Aorta (tissue), 5 donors: ENCODE measurements around the gene DYNLT2. TPM values are rescaled to one million over a fixed set of nuclear protein-coding genes. Genes with fewer than 3 reads are reported as not detected.

Experiments
- ATAC-seq: fragments of 200-7000 bp; cut with Tn5 transposase; one replicate; pipeline ENCODE4 v1.9.1; 2022; ENCODE audit warnings: moderate library complexity; ENCODE audit not compliant: low FRiP score
- DNase-seq, 2 donors: peaks; one replicate each; pipeline ENCODE4 v3.0.0-alpha.2; 2020
- H3K27ac ChIP-seq, 2 donors: one replicate each; pipeline ENCODE4 v1.5.1; 2013; ENCODE audit warnings: low read length in 2 of 2, mild to moderate bottlenecking in 2 of 2, moderate library complexity in 2 of 2, control low read depth in 1 of 2, inconsistent platforms in 1 of 2, low read depth in 1 of 2
- H3K27me3 ChIP-seq, 2 donors: one replicate each; pipeline ENCODE4 v1.6.1; 2013; ENCODE audit warnings: control low read depth in 1 of 2, low read length in 1 of 2, mild to moderate bottlenecking in 1 of 2, moderate library complexity in 1 of 2; ENCODE audit not compliant: insufficient read depth in 2 of 2, control insufficient read depth in 1 of 2
- H3K36me3 ChIP-seq, 2 donors: one replicate each; pipeline ENCODE4 v1.6.1; 2013; ENCODE audit warnings: control low read depth in 1 of 2, low read length in 1 of 2, mild to moderate bottlenecking in 1 of 2; ENCODE audit not compliant: insufficient read depth in 2 of 2, control insufficient read depth in 1 of 2
- H3K4me1 ChIP-seq, 2 donors: one replicate each; pipeline ENCODE4 v1.6.1; 2013; ENCODE audit warnings: low read length in 2 of 2, control low read depth in 1 of 2, mild to moderate bottlenecking in 1 of 2, moderate library complexity in 1 of 2; ENCODE audit not compliant: insufficient read depth in 2 of 2, control insufficient read depth in 1 of 2
- H3K4me3 ChIP-seq, 2 donors: one replicate each; pipeline ENCODE4 v1.5.1; 2013; ENCODE audit warnings: low read length in 2 of 2, control low read depth in 1 of 2, mild to moderate bottlenecking in 1 of 2
- H3K9me3 ChIP-seq: one replicate; pipeline ENCODE4 v1.6.1; 2013; ENCODE audit warnings: mild to moderate bottlenecking, low read length; ENCODE audit not compliant: control insufficient read depth
- WGBS, 2 donors: extraction: QIAGEN DNeasy Blood & Tissue Kit; methylation state at CpG; one replicate each; pipeline ENCODE4 v1.1.7; 2013; 5-methylcytosine and 5-hydroxymethylcytosine counted together
- intact Hi-C, 2 donors: fragments of 100-400 bp; cut with DNase I; formaldehyde crosslinking; loops; one replicate each; pipeline versions ENCODE4 v1.14.2 to v1.15.0; 2022
- polyA plus RNA-seq, 2 donors: library from polyadenylated mRNA; stranded (reverse); fragments of 200-250 nt; gene quantifications; one replicate each; pipeline ENCODE4 v1.2.3, GENCODE V29; 2013
- total RNA-seq, 2 donors: library from RNA; stranded (reverse); fragmentation: NEBNext Ultra II Directional; extraction: Animal tissue kit (Norgen Biotek cat#: 25700); gene quantifications; one replicate each; pipeline ENCODE4 v1.2.1, GENCODE V29; 2021
- donor health status: healthy with polysubstance abuse.
- donor health status: Bipolar disorder and iron deficiency.
- donor health status: DM: no; HTN: no; CAD: no.
- donor health status: DM: no; HTN: no; CAD: no.
- donor health status: DM: yes; HTN: yes; CAD: no.

DYNLT2 gene
- total and polyA plus RNA-seq, 4 donors: 1.2 to 2.8 (median 1.7) TPM

DNA sequence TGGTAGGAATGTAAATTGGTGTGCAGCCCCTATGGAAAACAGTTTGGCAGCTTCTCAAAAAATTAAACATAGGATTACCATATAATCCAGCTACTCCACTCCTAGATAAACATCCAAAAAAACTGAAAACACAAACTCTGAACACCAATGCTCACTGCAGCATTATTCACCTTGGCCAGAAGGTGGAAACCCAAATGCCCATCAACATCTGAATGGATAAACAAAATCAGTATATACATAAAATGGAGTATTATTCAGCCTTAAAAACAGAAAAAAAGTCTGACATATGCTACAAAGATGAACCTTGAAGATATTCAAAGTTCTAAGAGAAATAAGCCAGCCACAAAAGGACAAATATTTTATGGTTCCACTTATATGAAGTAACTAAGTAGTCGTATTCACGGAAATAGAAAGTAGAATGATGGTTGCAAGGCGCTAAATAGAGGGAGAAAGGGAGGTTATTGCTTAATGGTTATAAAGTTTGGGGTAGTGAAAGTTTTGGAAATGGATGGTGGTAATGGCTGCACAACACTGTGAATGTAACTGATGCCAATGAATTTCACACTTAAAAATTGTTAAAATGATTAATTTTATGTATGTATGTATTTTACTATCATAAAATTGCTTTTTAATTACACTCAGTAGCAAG lies 31.0 kb downstream of the DYNLT2 start:
- ATAC-seq (no peak), DNase-seq (no peak)
- Histone ChIP-seq H3K4me3 (no peak overlapping the region), H3K9me3 (no peaks in the 10 kb centered on the region), H3K36me3 (no peaks in the 10 kb centered on the region), H3K27ac (no peak overlapping the region), H3K27me3 (no peaks in the 10 kb centered on the region), H3K4me1 (no peaks in the 10 kb centered on the region)
- intact Hi-C loops: no loop called here
- 95 to 98% methylated on average over 3 of the region's 3 CpGs for WGBS, 2 donors

DNA sequence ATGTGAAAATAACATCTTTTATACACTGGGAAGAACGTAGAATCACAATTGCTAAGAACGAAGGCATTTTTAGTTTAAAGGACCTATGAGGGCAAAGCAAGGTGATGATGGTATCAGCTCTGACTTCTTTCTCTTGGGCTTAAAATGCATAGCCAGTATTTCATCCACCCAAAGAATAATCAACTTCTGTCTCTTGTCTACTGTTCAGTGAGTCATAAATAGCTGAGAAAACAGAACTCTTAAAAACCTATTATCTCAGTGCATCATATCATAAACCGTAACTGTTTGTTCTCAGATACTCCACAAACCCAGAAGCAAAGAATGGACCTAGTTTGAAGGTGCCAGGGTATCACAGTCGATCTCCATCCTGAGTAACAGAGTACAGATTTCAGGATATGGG lies 32.3 kb downstream of the DYNLT2 start:
- Histone ChIP-seq H3K9me3 (no peaks in the 10 kb centered on the region), H3K27me3 (no peaks in the 10 kb centered on the region), H3K4me1 (no peaks in the 10 kb centered on the region), H3K27ac (no peak overlapping the region), H3K36me3 (no peaks in the 10 kb centered on the region), H3K4me3 (no peak overlapping the region)
- WGBS, 2 donors: 91 to 92% methylated on average over 4 of the region's 4 CpGs
- intact Hi-C loops: no loop called here
- DNase-seq (no peak), ATAC-seq (no peak)

DNA sequence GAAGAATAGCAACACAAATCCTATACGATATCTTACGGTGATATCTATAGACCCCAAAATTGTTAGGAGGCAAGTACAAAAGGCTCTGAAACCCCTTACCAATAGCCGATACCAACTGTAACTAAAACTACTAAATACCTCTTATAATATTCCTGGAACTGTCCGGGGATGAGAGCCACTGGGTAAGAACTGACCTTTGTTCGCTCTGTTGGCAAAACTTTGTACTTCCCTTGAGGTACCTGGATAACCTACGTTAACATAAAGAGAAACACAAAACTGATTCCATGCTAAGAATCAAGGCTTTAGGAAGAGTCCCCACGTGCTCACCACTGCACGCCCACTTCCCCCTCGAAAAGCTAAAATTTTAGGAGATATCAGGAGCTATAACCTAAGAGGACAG lies 36.8 kb downstream of the DYNLT2 start:
- Histone ChIP-seq H3K36me3 (peaks cover 0 to 2% of the 10 kb centered on the region in 2 donors), H3K4me3 (no peak overlapping the region), H3K9me3 (no peaks in the 10 kb centered on the region), H3K4me1 (no peaks in the 10 kb centered on the region), H3K27me3 (no peaks in the 10 kb centered on the region), H3K27ac (no peak overlapping the region)
- ATAC-seq (no peak), DNase-seq (no peak)
- WGBS, 2 donors: 92 to 93% methylated on average over 9 of the region's 9 CpGs
- intact Hi-C loops: no loop called here

DNA sequence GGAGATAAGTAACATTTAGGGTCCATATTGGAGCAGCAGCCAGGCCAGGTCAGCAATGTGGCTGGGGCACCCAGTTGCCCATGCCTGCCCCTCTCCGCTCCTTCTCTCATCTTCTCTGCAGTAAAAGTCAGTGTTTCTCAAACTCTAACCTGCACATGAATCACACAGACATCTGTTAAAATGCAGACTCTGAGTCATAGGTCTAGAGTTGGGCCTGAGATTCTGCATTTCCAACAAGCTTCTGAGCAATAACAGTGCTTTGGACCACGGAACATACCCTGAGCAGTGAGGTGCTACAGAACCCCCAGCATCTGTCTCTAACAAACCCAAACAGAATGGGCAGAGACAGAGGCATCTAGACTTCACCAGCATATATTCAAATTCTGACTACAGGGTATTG lies 37.2 kb downstream of the DYNLT2 start:
- intact Hi-C loops: no loop called here
- no peak for DNase-seq
- Histone ChIP-seq H3K36me3 (peaks cover 0 to 2% of the 10 kb centered on the region in 2 donors), H3K27ac (no peak overlapping the region), H3K9me3 (no peaks in the 10 kb centered on the region), H3K27me3 (no peaks in the 10 kb centered on the region), H3K4me1 (no peaks in the 10 kb centered on the region), H3K4me3 (no peak overlapping the region)
- 92 to 94% methylated on average over 2 of the region's 2 CpGs for WGBS, 2 donors
- no peak for ATAC-seq

DNA sequence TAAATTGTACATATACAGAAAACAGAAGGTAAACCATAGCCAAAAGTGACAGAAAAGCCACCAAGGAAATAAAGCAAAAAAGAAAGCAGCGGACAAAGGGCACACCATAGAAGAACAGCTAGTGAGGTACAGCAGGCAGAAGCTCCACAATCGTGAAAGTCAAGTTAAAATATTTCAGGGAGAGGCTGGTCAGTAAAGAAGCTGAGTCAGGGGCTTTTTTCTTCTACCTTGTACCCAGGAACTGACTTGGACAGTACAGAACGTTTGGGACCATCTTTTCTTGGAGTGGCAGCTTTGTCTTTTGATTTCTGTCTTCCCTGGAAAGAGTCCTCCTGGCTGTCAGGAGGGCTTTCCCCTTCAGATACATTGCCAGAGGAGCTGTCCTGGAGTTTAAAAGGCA lies 41.4 kb downstream of the DYNLT2 start:
- H3K9me3 ChIP-seq: no peaks in the 10 kb centered on the region
- no peak for DNase-seq
- H3K27me3 ChIP-seq: no peaks in the 10 kb centered on the region
- peaks cover 0 to 2% of the 10 kb centered on the region in 2 donors for H3K36me3 ChIP-seq
- H3K4me1 ChIP-seq: no peaks in the 10 kb centered on the region
- no peak for ATAC-seq
- 69 to 76% methylated on average over 3 of the region's 3 CpGs for WGBS, 2 donors
- intact Hi-C loops: no loop called here
- no peak overlapping the region for H3K27ac ChIP-seq
- no peak overlapping the region for H3K4me3 ChIP-seq

DNA sequence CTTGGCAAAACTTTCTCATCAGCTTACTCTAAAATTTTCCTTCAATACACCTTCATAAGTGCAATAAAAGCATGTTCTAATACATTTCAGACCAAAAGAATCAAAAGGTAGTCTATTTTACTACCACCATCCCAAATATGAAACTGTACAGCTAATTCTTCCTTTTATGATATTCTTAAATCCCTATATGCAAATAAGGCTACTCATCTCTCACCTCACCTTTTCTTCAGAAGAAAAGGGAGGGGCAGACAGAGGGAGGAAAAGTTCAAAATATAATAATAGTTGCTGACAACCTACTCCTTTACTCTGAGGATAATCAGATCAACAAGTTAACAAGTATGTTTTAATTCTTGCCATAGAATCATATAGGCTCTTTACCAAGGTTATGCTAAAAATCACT lies 42.1 kb downstream of the DYNLT2 start:
- intact Hi-C loops: loop anchor here in 1 of 2 donors (10.0 kb wide), 1 partner anchor 46 kb away; the partner anchor contains the start of genes DYNLT2 and ERMARD
- no peak for ATAC-seq
- peaks cover 0 to 2% of the 10 kb centered on the region in 2 donors for H3K36me3 ChIP-seq

DNA sequence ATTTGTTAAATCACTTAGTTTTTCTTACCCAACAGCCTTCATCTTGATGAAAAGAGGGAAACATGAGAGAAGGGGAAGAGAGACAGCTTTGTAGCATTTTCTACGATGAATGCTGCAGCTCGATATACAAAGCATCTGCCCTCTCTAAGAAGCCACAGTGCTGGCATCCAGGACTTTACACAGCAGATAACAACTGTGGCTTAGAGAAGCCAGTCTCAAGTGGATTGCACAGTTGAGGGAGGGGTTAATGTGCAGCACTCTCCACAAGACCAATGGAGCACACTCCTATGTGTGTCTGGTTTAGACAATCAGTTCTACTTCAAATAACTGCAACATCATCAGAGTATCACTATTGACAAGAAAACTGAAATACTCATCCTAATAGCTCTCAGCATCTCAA lies 43.6 kb downstream of the DYNLT2 start:
- no peaks in the 10 kb centered on the region for H3K9me3 ChIP-seq
- ATAC-seq (no peak), DNase-seq (no peak)
- intact Hi-C loops: loop anchor here in 1 of 2 donors (10.0 kb wide), 1 partner anchor 47 kb away; the partner anchor contains the start of genes DYNLT2 and ERMARD
- 90 to 93% methylated on average over 2 of the region's 2 CpGs for WGBS, 2 donors
- H3K27me3 ChIP-seq: no peaks in the 10 kb centered on the region
- no peak overlapping the region for H3K4me3 ChIP-seq
- no peaks in the 10 kb centered on the region for H3K4me1 ChIP-seq
- H3K36me3 ChIP-seq: peaks cover 0 to 2% of the 10 kb centered on the region in 2 donors
- H3K27ac ChIP-seq: no peak overlapping the region

More for the DNA sequence above, 42.1 kb downstream of the DYNLT2 start:
- Histone ChIP-seq H3K4me1 (no peaks in the 10 kb centered on the region), H3K27ac (no peak overlapping the region), H3K9me3 (no peaks in the 10 kb centered on the region), H3K27me3 (no peaks in the 10 kb centered on the region), H3K4me3 (no peak overlapping the region)
- DNase-seq: no peak

DNA sequence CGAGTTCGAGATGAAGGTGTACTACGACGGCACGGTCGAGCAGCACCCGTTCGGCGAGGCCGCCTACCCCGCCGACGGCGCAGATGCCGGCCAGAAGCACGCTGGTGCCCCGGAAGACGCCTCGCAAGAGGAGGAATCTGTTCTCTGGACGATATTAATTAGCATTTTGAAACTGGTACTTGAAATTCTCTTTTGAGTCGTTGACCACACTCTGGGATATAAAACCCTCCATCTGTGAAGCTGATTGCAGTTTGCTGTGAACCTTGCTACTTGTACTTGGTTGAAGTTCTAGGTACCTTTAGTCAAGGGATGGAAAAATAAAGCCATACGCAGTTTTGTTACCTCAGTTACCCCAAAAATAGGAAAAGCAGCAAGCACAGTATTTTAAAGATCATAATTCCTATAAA lies 48.5 kb downstream of the DYNLT2 start:
- ATAC-seq: no peak
- Histone ChIP-seq H3K27ac (peak overlapping the region in 1 of 2 donors; percentile 77), H3K9me3 (no peaks in the 10 kb centered on the region), H3K27me3 (no peaks in the 10 kb centered on the region), H3K4me1 (no peaks in the 10 kb centered on the region), H3K4me3 (peak overlapping the region; percentile 52 to 59), H3K36me3 (no peaks in the 10 kb centered on the region)
- no peak for DNase-seq
- 1 to 3% methylated on average over 22 of the region's 22 CpGs for WGBS, 2 donors
- intact Hi-C loops: loop anchor here (1.0 to 10.0 kb wide), 3 partner anchors 20 to 52 kb away; partner anchors contain the start of genes DYNLT2 (in 2 of the 2) and ERMARD (in 2 of the 2)
